ENCODE measurements around the gene GFOD1.

The GFOD1 gene

GRCh38 chr6:13368079-13368730 lies 119.2 kb downstream of the GFOD1 start:
- TF ChIP-seq CEBPB (IDR thresholded peaks at IDR 0.05): no peak
- TF ChIP-seq USF1 (IDR thresholded peaks at IDR 0.05): no peak
- TF ChIP-seq CREB1 (IDR thresholded peaks at IDR 0.05; ENCODE audit: low read depth): no peak
- TF ChIP-seq NFIC (IDR thresholded peaks at IDR 0.05): no peak
- TF ChIP-seq TAF1 (IDR thresholded peaks at IDR 0.05; ENCODE audit: low read depth): no peak
- TF ChIP-seq TEAD4 (IDR thresholded peaks at IDR 0.05): no peak
- no peak for TF ChIP-seq EP300 (IDR thresholded peaks at IDR 0.05; ENCODE audit: borderline replicate concordance)

- TF ChIP-seq TCF12 (IDR thresholded peaks at IDR 0.05; ENCODE audit: low read depth) (no peak), EP300 (IDR thresholded peaks at IDR 0.05; ENCODE audit: borderline replicate concordance) (no peak), EGR1 (IDR thresholded peaks at IDR 0.05) (no peak), ZBTB7A (IDR thresholded peaks at IDR 0.05; ENCODE audit: low read depth) (no peak), USF1 (IDR thresholded peaks at IDR 0.05) (no peak), TEAD4 (IDR thresholded peaks at IDR 0.05) (no peak), RAD21 (IDR thresholded peaks at IDR 0.05; ENCODE audit: low read depth) (no peak), CEBPB (IDR thresholded peaks at IDR 0.05) (no peak), YY1 (IDR thresholded peaks at IDR 0.05; ENCODE audit: low read depth) (no peak)
Measured at GRCh38 chr6:13367396-13367795, 120.0 kb downstream of the GFOD1 start.

GRCh38 chr6:13365320-13365719 lies 122.1 kb downstream of the GFOD1 start:
- TF ChIP-seq REST (IDR thresholded peaks at IDR 0.05; ENCODE audit: low read depth): no peak
- TF ChIP-seq FOXM1 (IDR thresholded peaks at IDR 0.05; ENCODE audit: borderline replicate concordance, low read depth): no peak
- no peak for TF ChIP-seq CREB1 (IDR thresholded peaks at IDR 0.05; ENCODE audit: low read depth)
- no peak for TF ChIP-seq YY1 (IDR thresholded peaks at IDR 0.05; ENCODE audit: low read depth)
- TF ChIP-seq MAX (IDR thresholded peaks at IDR 0.05): no peak
- no peak for TF ChIP-seq TCF12 (IDR thresholded peaks at IDR 0.05; ENCODE audit: low read depth)
- no peak for TF ChIP-seq TEAD4 (IDR thresholded peaks at IDR 0.05)
- no peak for TF ChIP-seq CEBPB (IDR thresholded peaks at IDR 0.05)
- TF ChIP-seq NFIC (IDR thresholded peaks at IDR 0.05): no peak
- TF ChIP-seq USF1 (IDR thresholded peaks at IDR 0.05): no peak
- TF ChIP-seq TAF1 (IDR thresholded peaks at IDR 0.05; ENCODE audit: low read depth): no peak
- no peak for TF ChIP-seq EGR1 (IDR thresholded peaks at IDR 0.05)
- TF ChIP-seq RAD21 (IDR thresholded peaks at IDR 0.05; ENCODE audit: low read depth): no peak
- no peak for TF ChIP-seq ZBTB7A (IDR thresholded peaks at IDR 0.05; ENCODE audit: low read depth)
- no peak for TF ChIP-seq EP300 (IDR thresholded peaks at IDR 0.05; ENCODE audit: borderline replicate concordance)

GRCh38 chr6:13364842-13365241 lies 122.6 kb downstream of the GFOD1 start:
- TF ChIP-seq EP300 (IDR thresholded peaks at IDR 0.05; ENCODE audit: borderline replicate concordance) (no peak), RAD21 (IDR thresholded peaks at IDR 0.05; ENCODE audit: low read depth) (no peak)

GRCh38 chr6:13362412-13362811 lies 125.0 kb downstream of the GFOD1 start:
- TF ChIP-seq CEBPB (IDR thresholded peaks at IDR 0.05) (no peak), TEAD4 (IDR thresholded peaks at IDR 0.05) (peak; percentile 86), TCF12 (IDR thresholded peaks at IDR 0.05; ENCODE audit: low read depth) (peak; percentile 34; the same call in 1 of the 2 replicates), MAX (IDR thresholded peaks at IDR 0.05) (no peak), RAD21 (IDR thresholded peaks at IDR 0.05; ENCODE audit: low read depth) (no peak), FOXM1 (IDR thresholded peaks at IDR 0.05; ENCODE audit: borderline replicate concordance, low read depth) (no peak), ZBTB7A (IDR thresholded peaks at IDR 0.05; ENCODE audit: low read depth) (no peak), TAF1 (IDR thresholded peaks at IDR 0.05; ENCODE audit: low read depth) (no peak), EGR1 (IDR thresholded peaks at IDR 0.05) (no peak), NFIC (IDR thresholded peaks at IDR 0.05) (no peak), REST (IDR thresholded peaks at IDR 0.05; ENCODE audit: low read depth) (no peak), CREB1 (IDR thresholded peaks at IDR 0.05; ENCODE audit: low read depth) (no peak), USF1 (IDR thresholded peaks at IDR 0.05) (no peak), YY1 (IDR thresholded peaks at IDR 0.05; ENCODE audit: low read depth) (no peak), EP300 (IDR thresholded peaks at IDR 0.05; ENCODE audit: borderline replicate concordance) (peak; percentile 59)
